GM12865 (cell line): Measurements from ENCODE around the gene SLC2A1.

Experiments used
- DNase-seq: peaks from one replicate; pipeline ENCODE4 v3.0.0; 2010; ENCODE audit warnings: low read depth
- H3K4me3 ChIP-seq: 2 replicates; pipeline ENCODE4 v1.5.1; 2011; ENCODE audit warnings: mild to moderate bottlenecking, low read depth, low read length, control low read depth
- CTCF ChIP-seq: IDR thresholded peaks from 2 replicates; pipeline ENCODE4 v1.5.1; 2011; ENCODE audit warnings: low read length, control low read depth, low read depth, inconsistent platforms; ENCODE audit not compliant: insufficient read depth; ENCODE audit errors: missing control alignments

SLC2A1 gene

GRCh38 chr1:43001434-43001833 is 42.8 kb upstream of the SLC2A1 start:
- TF ChIP-seq CTCF = no peak
- H3K4me3 ChIP-seq = no peak overlapping the region
- DNase-seq = no peak

GRCh38 chr1:43000271-43000670 is 41.6 kb upstream of the SLC2A1 start:
- no peak for TF ChIP-seq CTCF
- DNase-seq = no peak
- H3K4me3 ChIP-seq = no peak overlapping the region

GRCh38 chr1:42999308-42999707 is 40.6 kb upstream of the SLC2A1 start:
- no peak for DNase-seq
- H3K4me3 ChIP-seq = no peak overlapping the region
- TF ChIP-seq CTCF = no peak

- no peak overlapping the region for H3K4me3 ChIP-seq
- DNase-seq = no peak
- TF ChIP-seq CTCF = no peak
Measured at GRCh38 chr1:42998386-42998785, 39.7 kb upstream of the SLC2A1 start.

GRCh38 chr1:42996384-42996970 is 37.8 kb upstream of the SLC2A1 start:
- H3K4me3 ChIP-seq = no peak overlapping the region
- TF ChIP-seq CTCF = no peak
- DNase-seq = no peak

- H3K4me3 ChIP-seq = no peak overlapping the region
- TF ChIP-seq CTCF = no peak
- DNase-seq = no peak
Measured at GRCh38 chr1:42993502-42994136, 35.0 kb upstream of the SLC2A1 start.
